Stimulated activated naive CD8-positive, alpha-beta T cell treated with anti-CD3 and anti-CD28 coated beads, Interleukin-15, Interleukin-2, amounts not matched to agents 100 ng/mL and 50 ng/mL, for 24 hours (primary cell): ENCODE measurements around the gene AMOT.

Experiments used
- H3K27ac Mint-ChIP-seq: one replicate; pipeline ENCODE4 v1.8.0; 2021; ENCODE audit warnings: mild to moderate bottlenecking, mixed read lengths
- H3K27me3 Mint-ChIP-seq: one replicate; pipeline ENCODE4 v1.8.0; 2021; ENCODE audit warnings: mixed read lengths
- H3K36me3 Mint-ChIP-seq: one replicate; pipeline ENCODE4 v1.8.0; 2021; ENCODE audit warnings: low read depth, mixed read lengths
- H3K4me1 Mint-ChIP-seq: one replicate; pipeline ENCODE4 v1.8.0; 2021; ENCODE audit warnings: low read depth, mixed read lengths
- H3K4me3 Mint-ChIP-seq: one replicate; pipeline ENCODE4 v1.8.0; 2021; ENCODE audit warnings: mild to moderate bottlenecking, mixed read lengths
- H3K9me3 Mint-ChIP-seq: one replicate; pipeline ENCODE4 v1.8.0; 2021; ENCODE audit warnings: mixed read lengths

Gene AMOT

DNA sequence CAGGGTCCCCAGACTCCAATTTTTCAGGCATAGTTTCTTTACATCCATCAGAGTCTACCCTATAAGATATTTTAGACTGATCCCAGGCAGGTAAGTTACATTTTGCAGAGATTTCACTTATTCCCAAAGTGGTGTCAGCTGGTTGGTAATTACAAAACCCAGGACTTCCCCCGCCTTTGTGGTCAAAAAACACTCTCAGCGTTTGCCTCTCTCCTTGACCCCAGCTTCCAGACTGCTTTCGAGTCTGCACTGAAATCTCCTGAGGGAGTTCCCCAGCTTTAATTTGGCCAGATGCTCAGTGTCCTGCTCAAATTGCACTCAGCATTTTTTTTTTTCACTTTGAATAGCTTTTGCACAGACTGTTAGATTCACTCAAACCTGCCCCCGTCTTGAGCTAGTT, 11.2 kb upstream of the AMOT start:
- Mint-ChIP-seq H3K27ac (no peak overlapping the region), H3K4me3 (no peak overlapping the region)

DNA sequence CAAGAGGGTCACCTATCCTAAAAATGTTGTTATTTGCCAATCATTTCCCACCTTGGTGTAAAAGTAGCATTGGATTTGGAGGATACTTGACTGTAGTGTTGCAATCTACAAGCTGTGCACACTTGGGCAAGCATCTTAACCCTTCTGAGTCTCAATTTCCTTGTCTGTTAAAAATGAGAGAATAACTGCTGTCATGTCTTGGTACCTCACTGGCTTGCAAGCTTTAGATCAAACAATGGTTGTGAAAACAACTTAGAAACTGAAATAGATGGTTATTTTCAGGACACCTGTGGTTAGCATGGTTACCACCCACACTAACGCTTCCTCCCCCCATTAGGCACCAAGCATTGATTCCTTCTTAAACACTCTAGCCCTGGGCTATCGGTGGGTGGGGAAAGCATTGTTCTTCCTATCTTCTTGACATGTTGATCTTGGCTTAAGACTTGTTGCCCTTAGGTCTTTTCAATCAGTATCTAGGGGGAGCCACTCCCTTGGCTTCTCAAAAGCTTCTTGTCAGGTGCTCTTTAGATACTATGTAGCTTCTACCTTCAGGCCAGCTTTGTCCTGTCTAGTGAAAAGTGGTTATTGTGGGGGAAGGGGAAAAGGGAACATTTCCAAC, 10.6 kb upstream of the AMOT start:
- H3K9me3 Mint-ChIP-seq = no peaks in the 10 kb centered on the region
- no peak overlapping the region for H3K27ac Mint-ChIP-seq
- H3K4me3 Mint-ChIP-seq = no peak overlapping the region
- H3K27me3 Mint-ChIP-seq = peaks cover 7% of the 10 kb centered on the region
- no peaks in the 10 kb centered on the region for H3K36me3 Mint-ChIP-seq
- H3K4me1 Mint-ChIP-seq = peaks cover 22% of the 10 kb centered on the region

More for the DNA sequence above, 11.2 kb upstream of the AMOT start:
- Mint-ChIP-seq H3K36me3 (no peaks in the 10 kb centered on the region), H3K27me3 (peaks cover 11% of the 10 kb centered on the region), H3K9me3 (no peaks in the 10 kb centered on the region), H3K4me1 (peaks cover 23% of the 10 kb centered on the region)

GRCh38 chrX:112849016-112849415, 8.4 kb upstream of the AMOT start:
- Mint-ChIP-seq H3K27ac (no peak overlapping the region), H3K27me3 (peaks cover 7% of the 10 kb centered on the region), H3K4me3 (no peak overlapping the region), H3K36me3 (no peaks in the 10 kb centered on the region), H3K9me3 (no peaks in the 10 kb centered on the region), H3K4me1 (peaks cover 27% of the 10 kb centered on the region)

DNA sequence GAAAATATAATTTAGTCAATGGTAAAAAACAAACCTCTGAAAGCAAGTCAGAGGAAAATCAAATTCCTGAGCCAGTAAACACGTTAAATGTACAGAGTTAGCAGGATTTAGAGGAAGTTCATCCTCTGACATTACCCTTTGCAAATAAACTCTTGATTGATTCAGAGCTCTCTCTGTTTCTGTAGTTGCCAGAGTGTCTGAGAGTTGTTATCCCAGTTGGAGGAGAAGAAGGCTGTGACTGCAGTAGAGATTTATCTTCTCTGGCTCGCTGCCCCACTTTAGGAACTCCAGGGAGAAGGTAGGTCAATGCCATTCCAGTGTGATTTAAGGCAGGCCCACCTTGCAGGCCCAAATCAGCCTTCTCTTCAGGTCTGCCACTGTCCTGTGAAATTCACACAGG, 6.2 kb upstream of the AMOT start:
- Mint-ChIP-seq H3K4me3 (no peak overlapping the region), H3K9me3 (no peaks in the 10 kb centered on the region), H3K27me3 (no peaks in the 10 kb centered on the region), H3K27ac (no peak overlapping the region), H3K4me1 (peaks cover 23% of the 10 kb centered on the region), H3K36me3 (no peaks in the 10 kb centered on the region)

GRCh38 chrX:112846187-112846586, 5.6 kb upstream of the AMOT start:
- Mint-ChIP-seq H3K27me3 (no peaks in the 10 kb centered on the region), H3K9me3 (no peaks in the 10 kb centered on the region), H3K27ac (no peak overlapping the region), H3K4me3 (no peak overlapping the region), H3K4me1 (peaks cover 17% of the 10 kb centered on the region), H3K36me3 (no peaks in the 10 kb centered on the region)

- Mint-ChIP-seq H3K9me3 (no peaks in the 10 kb centered on the region), H3K27me3 (no peaks in the 10 kb centered on the region), H3K4me1 (peaks cover 19% of the 10 kb centered on the region), H3K27ac (no peak overlapping the region), H3K36me3 (no peaks in the 10 kb centered on the region), H3K4me3 (no peak overlapping the region)
Observed at GRCh38 chrX:112844250-112844649, 3.6 kb upstream of the AMOT start.

DNA sequence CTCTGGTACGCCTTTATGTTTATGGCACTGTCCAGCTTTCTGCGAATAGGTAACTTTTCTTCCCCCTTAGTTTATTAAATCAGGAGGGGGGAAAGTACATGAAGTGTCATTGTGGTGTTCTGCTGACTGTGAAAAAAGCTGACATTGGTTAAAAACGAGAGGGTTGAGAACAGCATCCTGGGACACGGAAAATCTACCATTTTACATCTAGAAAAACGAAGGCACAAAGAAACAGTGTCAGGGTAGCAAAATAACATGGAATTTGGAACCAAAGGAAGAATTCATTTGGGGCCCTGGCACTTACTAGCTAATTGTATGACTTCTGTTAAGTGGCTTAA, 1.2 kb upstream of the AMOT start:
- no peaks in the 10 kb centered on the region for H3K27me3 Mint-ChIP-seq
- no peak overlapping the region for H3K27ac Mint-ChIP-seq
- no peaks in the 10 kb centered on the region for H3K36me3 Mint-ChIP-seq

GRCh38 chrX:112841114-112841819, 636 bp upstream of the AMOT start:
- Mint-ChIP-seq H3K36me3 (no peaks in the 10 kb centered on the region), H3K9me3 (no peaks in the 10 kb centered on the region), H3K27ac (no peak overlapping the region)

More for the DNA sequence above, 1.2 kb upstream of the AMOT start:
- H3K9me3 Mint-ChIP-seq = no peaks in the 10 kb centered on the region
- peaks cover 14% of the 10 kb centered on the region for H3K4me1 Mint-ChIP-seq
- peak overlapping the region; percentile 85 for H3K4me3 Mint-ChIP-seq

DNA sequence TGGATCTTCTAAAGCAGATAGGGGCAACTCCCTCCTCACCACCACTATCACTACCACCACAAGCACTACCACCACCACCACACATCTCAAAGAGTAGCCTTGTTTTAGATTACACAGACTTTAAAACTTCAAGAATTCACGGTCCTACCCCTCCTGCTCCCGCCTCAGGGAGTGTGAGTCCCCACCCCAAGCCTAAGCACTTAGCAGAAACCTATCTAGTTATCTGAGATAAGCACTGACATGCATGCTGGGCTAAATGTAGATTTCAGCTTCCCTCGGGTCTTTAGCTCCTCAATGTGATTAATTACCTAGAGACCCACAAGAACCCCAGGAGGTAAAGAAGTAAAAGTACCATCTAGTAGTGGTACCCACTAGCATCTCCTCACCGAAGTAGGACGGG, 775 bp downstream of the AMOT start:
- no peaks in the 10 kb centered on the region for H3K36me3 Mint-ChIP-seq
- H3K4me1 Mint-ChIP-seq = peaks cover 14% of the 10 kb centered on the region
- no peak overlapping the region for H3K27ac Mint-ChIP-seq
- H3K4me3 Mint-ChIP-seq = peak overlapping the region; percentile 85
- no peaks in the 10 kb centered on the region for H3K9me3 Mint-ChIP-seq
- H3K27me3 Mint-ChIP-seq = no peaks in the 10 kb centered on the region

More at GRCh38 chrX:112841114-112841819, 636 bp upstream of the AMOT start:
- peak overlapping the region; percentile 85 for H3K4me3 Mint-ChIP-seq
- H3K4me1 Mint-ChIP-seq = peaks cover 14% of the 10 kb centered on the region
- no peaks in the 10 kb centered on the region for H3K27me3 Mint-ChIP-seq

DNA sequence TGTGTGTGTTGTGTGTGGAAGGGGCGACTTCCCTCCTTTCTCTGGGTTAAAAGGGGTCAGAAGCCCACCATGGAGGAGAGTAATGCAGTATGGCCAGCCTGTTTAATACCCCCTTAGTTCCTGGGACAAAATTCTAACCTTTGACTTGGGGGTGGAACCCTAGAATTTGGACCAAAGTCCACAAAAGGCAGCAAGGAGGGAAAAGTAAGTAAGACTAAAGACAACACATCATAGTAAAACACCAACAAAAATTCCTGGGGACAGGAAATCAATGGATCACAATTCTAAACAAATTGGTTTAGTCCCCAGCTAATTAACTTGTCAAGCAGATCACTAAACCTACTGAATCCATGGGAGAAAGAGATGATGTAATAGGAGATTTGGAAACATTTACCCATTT, 3.1 kb downstream of the AMOT start:
- no peak overlapping the region for H3K4me3 Mint-ChIP-seq
- peaks cover 7% of the 10 kb centered on the region for H3K4me1 Mint-ChIP-seq
- H3K9me3 Mint-ChIP-seq = no peaks in the 10 kb centered on the region
- no peak overlapping the region for H3K27ac Mint-ChIP-seq
- H3K27me3 Mint-ChIP-seq = no peaks in the 10 kb centered on the region
- no peaks in the 10 kb centered on the region for H3K36me3 Mint-ChIP-seq

DNA sequence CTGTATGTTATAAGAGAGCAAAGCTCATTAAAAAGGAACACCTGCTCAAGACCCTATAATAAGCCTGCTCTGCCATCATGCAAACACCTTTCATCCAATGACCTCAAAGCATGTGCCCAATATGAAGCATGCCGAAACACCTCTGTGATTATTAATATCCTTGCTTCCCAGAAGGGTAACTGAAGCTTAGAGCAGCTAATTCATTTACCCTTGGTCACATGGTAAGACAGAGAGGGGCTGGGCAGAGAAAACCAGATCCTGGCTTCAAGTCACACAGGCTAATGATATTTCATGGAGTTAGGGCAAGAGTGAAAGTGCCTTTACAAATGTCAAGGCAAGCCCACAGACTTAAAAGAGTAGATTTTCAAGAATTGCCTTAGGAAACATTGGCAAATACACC, 5.6 kb downstream of the AMOT start:
- Mint-ChIP-seq H3K4me1 (peaks cover 5% of the 10 kb centered on the region), H3K27ac (no peak overlapping the region), H3K36me3 (no peaks in the 10 kb centered on the region), H3K4me3 (no peak overlapping the region), H3K27me3 (no peaks in the 10 kb centered on the region), H3K9me3 (no peaks in the 10 kb centered on the region)

GRCh38 chrX:112834031-112834845, 6.4 kb downstream of the AMOT start:
- no peaks in the 10 kb centered on the region for H3K4me1 Mint-ChIP-seq
- no peaks in the 10 kb centered on the region for H3K9me3 Mint-ChIP-seq
- no peaks in the 10 kb centered on the region for H3K36me3 Mint-ChIP-seq
- H3K4me3 Mint-ChIP-seq = no peak overlapping the region
- no peaks in the 10 kb centered on the region for H3K27me3 Mint-ChIP-seq
- H3K27ac Mint-ChIP-seq = no peak overlapping the region

- H3K9me3 Mint-ChIP-seq = no peaks in the 10 kb centered on the region
- no peaks in the 10 kb centered on the region for H3K27me3 Mint-ChIP-seq
- no peaks in the 10 kb centered on the region for H3K4me1 Mint-ChIP-seq
- H3K4me3 Mint-ChIP-seq = no peak overlapping the region
- H3K36me3 Mint-ChIP-seq = no peaks in the 10 kb centered on the region
- no peak overlapping the region for H3K27ac Mint-ChIP-seq
Observed at GRCh38 chrX:112832481-112833095, 8.0 kb downstream of the AMOT start.

GRCh38 chrX:112830540-112830939, 10.1 kb downstream of the AMOT start:
- Mint-ChIP-seq H3K36me3 (no peaks in the 10 kb centered on the region), H3K27me3 (no peaks in the 10 kb centered on the region), H3K4me3 (no peak overlapping the region), H3K4me1 (no peaks in the 10 kb centered on the region), H3K27ac (no peak overlapping the region), H3K9me3 (no peaks in the 10 kb centered on the region)

- Mint-ChIP-seq H3K4me1 (no peaks in the 10 kb centered on the region), H3K27me3 (no peaks in the 10 kb centered on the region), H3K4me3 (no peak overlapping the region), H3K9me3 (no peaks in the 10 kb centered on the region), H3K36me3 (no peaks in the 10 kb centered on the region), H3K27ac (no peak overlapping the region)
Observed at GRCh38 chrX:112827292-112827903, 13.2 kb downstream of the AMOT start.
